ENCODE results near the gene KRTAP10-3. TPM values are rescaled to one million over a fixed set of nuclear protein-coding genes. Genes with fewer than 3 reads are reported as not detected.

KRTAP10-3 gene
- total RNA-seq, 1 experiment from 2014 or later = not detected

DNA sequence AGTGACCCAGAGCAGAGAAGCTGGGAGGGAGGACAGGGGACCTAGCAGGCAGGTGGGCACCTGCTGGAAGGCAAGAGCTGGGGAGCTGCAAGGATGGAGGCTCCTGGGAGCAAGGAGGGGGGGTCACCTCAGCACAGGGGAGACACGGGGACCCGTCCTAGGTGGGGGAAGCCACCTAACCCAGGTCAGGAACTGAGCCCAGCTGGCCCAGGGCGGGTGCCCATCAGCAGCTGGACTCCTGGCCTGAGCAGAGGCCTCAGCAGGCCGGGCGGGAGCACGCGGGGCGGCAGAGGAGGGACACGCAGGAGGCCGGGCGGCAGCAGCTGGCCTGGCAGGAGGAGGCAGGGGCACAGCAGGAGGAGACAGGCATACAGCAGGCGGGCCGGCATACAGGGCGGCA is 19.5 kb downstream of the KRTAP10-3 start:
- ATAC-seq (no peak), DNase-seq (ENCODE audit: low read depth, low spot score) (no peak)
- no peak for TF ChIP-seq RAD21 (IDR thresholded peaks at IDR 0.05; ENCODE audit: low read depth)
- no peak for TF ChIP-seq JUND (IDR thresholded peaks at IDR 0.05)
- no peak for TF ChIP-seq ZFX (IDR thresholded peaks at IDR 0.05)
- no peak for TF ChIP-seq EZH2 (IDR thresholded peaks at IDR 0.05)
- TF ChIP-seq YY1 (IDR thresholded peaks at IDR 0.05; ENCODE audit: extremely low read depth, insufficient replicate concordance, low read depth, low read length) = no peak
- TF ChIP-seq FOSL1 (IDR thresholded peaks at IDR 0.05; ENCODE audit: low read depth) = no peak
- no peak for TF ChIP-seq EGR1 (IDR thresholded peaks at IDR 0.05; ENCODE audit: low read depth)
- TF ChIP-seq ZNF274 (IDR thresholded peaks at IDR 0.05; ENCODE audit: low read depth, low read length) = no peak
- TF ChIP-seq, protein P1, sequence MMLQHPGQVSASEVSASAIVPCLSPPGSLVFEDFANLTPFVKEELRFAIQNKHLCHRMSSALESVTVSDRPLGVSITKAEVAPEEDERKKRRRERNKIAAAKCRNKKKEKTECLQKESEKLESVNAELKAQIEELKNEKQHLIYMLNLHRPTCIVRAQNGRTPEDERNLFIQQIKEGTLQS (IDR thresholded peaks at IDR 0.05) = no peak
- no peak for TF ChIP-seq EZH2phosphoT487 (IDR thresholded peaks at IDR 0.05; ENCODE audit: borderline replicate concordance)
- no peak for TF ChIP-seq POLR2AphosphoS5 (IDR thresholded peaks at IDR 0.05; ENCODE audit: low read depth, low read length)
- TF ChIP-seq SIN3A (IDR thresholded peaks at IDR 0.05; ENCODE audit: low read depth) = no peak
- TF ChIP-seq CEBPB (IDR thresholded peaks at IDR 0.05; ENCODE audit: low read depth) = no peak
- no peak for TF ChIP-seq ELF1 (IDR thresholded peaks at IDR 0.05; ENCODE audit: borderline replicate concordance, low read depth)
- TF ChIP-seq ZBTB33 (IDR thresholded peaks at IDR 0.05; ENCODE audit: extremely low read depth, insufficient replicate concordance, low read length) = no peak
- no peak for TF ChIP-seq MAX (IDR thresholded peaks at IDR 0.05)
- no peak for TF ChIP-seq REST (IDR thresholded peaks at IDR 0.05; ENCODE audit: low read depth)
- Histone ChIP-seq H3K9me2 (ENCODE audit: insufficient read depth) (no peaks in the 10 kb centered on the region), H3K27me3 (ENCODE audit: insufficient read depth, low read length) (no peaks in the 10 kb centered on the region), H4K20me1 (ENCODE audit: insufficient read depth) (no peaks in the 10 kb centered on the region), H3K4me1 (ENCODE audit: control insufficient read depth in 1 of 2, insufficient read depth in 2 of 2, low read length in 2 of 2) (no peaks in the 10 kb centered on the region), H3K27ac (ENCODE audit: low read depth, low read length) (no peak overlapping the region), H3K4me3 (replicated peaks in 1 of 2; ENCODE audit: low read depth in 1 of 2, low read length in 2 of 2) (no peak overlapping the region), H3K79me2 (ENCODE audit: insufficient read depth, low read length) (no peaks in the 10 kb centered on the region), H3K9ac (ENCODE audit: low read length) (no peak overlapping the region), H3K36me3 (ENCODE audit: control insufficient read depth in 1 of 2, insufficient read depth in 2 of 2, low read length in 2 of 2) (no peaks in the 10 kb centered on the region), H3K9me3 (ENCODE audit: control insufficient read depth in 1 of 2, insufficient read depth in 1 of 2, low read depth in 1 of 2, low read length in 2 of 2) (peaks cover 7 to 15% of the 10 kb centered on the region in 2 experiments), H3K4me2 (ENCODE audit: low read length) (no peak overlapping the region), H2AFZ (ENCODE audit: low read depth, low read length, poor library complexity, severe bottlenecking) (no peak overlapping the region)
- RAD21 ChIA-PET (ENCODE audit: low non-redundant PET in 1 of 2, low total read pairs in 2 of 2, uncharacterized antibody in 2 of 2, unreplicated experiment in 2 of 2) = no interaction called here
- intact Hi-C loops (cut with micrococcal nuclease) = no loop called here
- CTCF ChIA-PET = no interaction called here
- BruUV-seq (replicated peaks) = no TSS peak
- POLR2A ChIA-PET = no interaction called here
